ENCODE results near the gene RNMT.
"Not testable (repeated sequence)": the region's sequence is repeated elsewhere in the genome, so short reads cannot be mapped to it uniquely, and the experiment has no call there.

DNA sequence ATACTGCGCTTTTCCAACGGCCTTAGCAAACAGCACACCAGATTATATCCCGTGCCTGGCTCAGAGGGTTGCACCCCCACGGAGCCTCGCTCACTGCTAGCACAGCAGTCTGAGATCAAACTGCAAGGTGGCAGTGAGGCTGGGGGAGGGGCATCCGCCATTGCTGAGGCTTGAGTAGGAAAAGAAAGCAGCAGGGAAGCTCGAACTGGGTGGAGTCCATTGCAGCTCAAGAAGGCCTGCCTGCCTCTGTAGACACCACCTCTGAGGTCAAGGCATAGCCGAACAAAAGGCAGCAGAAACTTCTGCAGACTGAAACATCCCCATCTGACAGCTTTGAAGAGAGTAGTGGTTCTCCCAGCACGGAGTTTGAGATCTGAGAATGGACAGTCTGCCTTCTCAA is 36.4 kb upstream of the RNMT start:
- TF ChIP-seq POLR2AphosphoS5 (IDR thresholded peaks at IDR 0.05); SMC3 (conservative IDR thresholded peaks at IDR 0.05; ENCODE audit: poor library complexity); MXI1 (conservative IDR thresholded peaks at IDR 0.05; ENCODE audit: poor library complexity, severe bottlenecking); EP300 (conservative IDR thresholded peaks at IDR 0.05; ENCODE audit: poor library complexity, severe bottlenecking); EZH2 (IDR thresholded peaks at IDR 0.05; ENCODE audit: borderline replicate concordance, insufficient read depth, low read length, poor library complexity, severe bottlenecking); TAF1 (IDR thresholded peaks at IDR 0.05; ENCODE audit: low read depth); RAD21 (conservative IDR thresholded peaks at IDR 0.05): not testable (repeated sequence)
- TF ChIP-seq, protein P1, sequence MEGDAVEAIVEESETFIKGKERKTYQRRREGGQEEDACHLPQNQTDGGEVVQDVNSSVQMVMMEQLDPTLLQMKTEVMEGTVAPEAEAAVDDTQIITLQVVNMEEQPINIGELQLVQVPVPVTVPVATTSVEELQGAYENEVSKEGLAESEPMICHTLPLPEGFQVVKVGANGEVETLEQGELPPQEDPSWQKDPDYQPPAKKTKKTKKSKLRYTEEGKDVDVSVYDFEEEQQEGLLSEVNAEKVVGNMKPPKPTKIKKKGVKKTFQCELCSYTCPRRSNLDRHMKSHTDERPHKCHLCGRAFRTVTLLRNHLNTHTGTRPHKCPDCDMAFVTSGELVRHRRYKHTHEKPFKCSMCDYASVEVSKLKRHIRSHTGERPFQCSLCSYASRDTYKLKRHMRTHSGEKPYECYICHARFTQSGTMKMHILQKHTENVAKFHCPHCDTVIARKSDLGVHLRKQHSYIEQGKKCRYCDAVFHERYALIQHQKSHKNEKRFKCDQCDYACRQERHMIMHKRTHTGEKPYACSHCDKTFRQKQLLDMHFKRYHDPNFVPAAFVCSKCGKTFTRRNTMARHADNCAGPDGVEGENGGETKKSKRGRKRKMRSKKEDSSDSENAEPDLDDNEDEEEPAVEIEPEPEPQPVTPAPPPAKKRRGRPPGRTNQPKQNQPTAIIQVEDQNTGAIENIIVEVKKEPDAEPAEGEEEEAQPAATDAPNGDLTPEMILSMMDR (IDR thresholded peaks at IDR 0.05; ENCODE audit: poor library complexity, severe bottlenecking), result not testable (repeated sequence)
- TF ChIP-seq, protein P2, sequence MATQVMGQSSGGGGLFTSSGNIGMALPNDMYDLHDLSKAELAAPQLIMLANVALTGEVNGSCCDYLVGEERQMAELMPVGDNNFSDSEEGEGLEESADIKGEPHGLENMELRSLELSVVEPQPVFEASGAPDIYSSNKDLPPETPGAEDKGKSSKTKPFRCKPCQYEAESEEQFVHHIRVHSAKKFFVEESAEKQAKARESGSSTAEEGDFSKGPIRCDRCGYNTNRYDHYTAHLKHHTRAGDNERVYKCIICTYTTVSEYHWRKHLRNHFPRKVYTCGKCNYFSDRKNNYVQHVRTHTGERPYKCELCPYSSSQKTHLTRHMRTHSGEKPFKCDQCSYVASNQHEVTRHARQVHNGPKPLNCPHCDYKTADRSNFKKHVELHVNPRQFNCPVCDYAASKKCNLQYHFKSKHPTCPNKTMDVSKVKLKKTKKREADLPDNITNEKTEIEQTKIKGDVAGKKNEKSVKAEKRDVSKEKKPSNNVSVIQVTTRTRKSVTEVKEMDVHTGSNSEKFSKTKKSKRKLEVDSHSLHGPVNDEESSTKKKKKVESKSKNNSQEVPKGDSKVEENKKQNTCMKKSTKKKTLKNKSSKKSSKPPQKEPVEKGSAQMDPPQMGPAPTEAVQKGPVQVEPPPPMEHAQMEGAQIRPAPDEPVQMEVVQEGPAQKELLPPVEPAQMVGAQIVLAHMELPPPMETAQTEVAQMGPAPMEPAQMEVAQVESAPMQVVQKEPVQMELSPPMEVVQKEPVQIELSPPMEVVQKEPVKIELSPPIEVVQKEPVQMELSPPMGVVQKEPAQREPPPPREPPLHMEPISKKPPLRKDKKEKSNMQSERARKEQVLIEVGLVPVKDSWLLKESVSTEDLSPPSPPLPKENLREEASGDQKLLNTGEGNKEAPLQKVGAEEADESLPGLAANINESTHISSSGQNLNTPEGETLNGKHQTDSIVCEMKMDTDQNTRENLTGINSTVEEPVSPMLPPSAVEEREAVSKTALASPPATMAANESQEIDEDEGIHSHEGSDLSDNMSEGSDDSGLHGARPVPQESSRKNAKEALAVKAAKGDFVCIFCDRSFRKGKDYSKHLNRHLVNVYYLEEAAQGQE (IDR thresholded peaks at IDR 0.05; ENCODE audit: borderline replicate concordance), result not testable (repeated sequence)
